GM12878 (cell line): ENCODE measurements around the gene ITGA5. TPM values are rescaled to one million over a fixed set of nuclear protein-coding genes. Genes with fewer than 3 reads are reported as not detected.

Experiments
- ATAC-seq: fragments of 200-7000 bp; cut with Tn5 transposase; 3 replicates; pipeline ENCODE4 v1.9.1; 2020; ENCODE audit warnings: mild to moderate bottlenecking, moderate library complexity
- BruUV-seq: library from RNA; stranded (reverse); fragments of 400-500 nt; replicated peaks from 2 replicates; lab custom pipeline; 2021; lab: Mats Ljungman, UMichigan
- CTCF ChIA-PET: fragments of 300-600 bp; sonication (Branson Sonifier 250); formaldehyde crosslinking; extraction: SDS; loops from one replicate; lab custom pipeline; 2021; ENCODE audit warnings: inconsistent platforms; lab: Yijun Ruan, JAX
- POLR2A ChIA-PET: fragments of 350-600 bp; formaldehyde crosslinking; extraction: SDS; loops from one replicate; lab custom pipeline; 2021; ENCODE audit warnings: inconsistent platforms; lab: Charles Lee
- RAD21 ChIA-PET: fragments of 300-600 bp; sonication (Branson Sonifier 250); formaldehyde crosslinking; loops from one replicate; lab custom pipeline; 2023; ENCODE audit warnings: antibody characterized with exemption; ENCODE audit not compliant: unreplicated experiment; lab: Charles Lee
- SMC1A ChIA-PET: fragments of 300-600 bp; sonication (Branson Sonifier 250); formaldehyde crosslinking; loops from one replicate; lab custom pipeline; 2023; ENCODE audit not compliant: unreplicated experiment, uncharacterized antibody; lab: Charles Lee
- DNase-seq: peaks from one replicate; pipeline ENCODE4 v3.0.0-alpha.2; 2011; ENCODE audit warnings: low read depth, low spot score
- FAIRE-seq: peaks from 3 replicates; lab custom pipeline; 2011; peaks lifted over from hg19 to GRCh38; lab: Jason Lieb, UNC
- H2AFZ ChIP-seq: 2 replicates; pipeline ENCODE4 v1.6.0; 2011; ENCODE audit warnings: low read depth, low read length, control low read depth; ENCODE audit not compliant: control insufficient read depth
- H3K27ac ChIP-seq: 2 replicates; pipeline ENCODE4 v1.5.1; 2011; ENCODE audit warnings: control low read depth; ENCODE audit not compliant: control insufficient read depth, insufficient read depth
- H3K27me3 ChIP-seq, 2 experiments: replicated peaks in 1 of 2; 2 replicates each; pipeline versions ENCODE4 v1.6.0 to v1.6.1; 2011; ENCODE audit warnings: low read length in 1 of 2; ENCODE audit not compliant: control insufficient read depth in 2 of 2, insufficient read depth in 2 of 2
- H3K36me3 ChIP-seq, 2 experiments: 2 replicates each; pipeline ENCODE4 v1.5.1; 2011; ENCODE audit warnings: low read length in 1 of 2; ENCODE audit not compliant: control insufficient read depth in 2 of 2, insufficient read depth in 2 of 2
- H3K4me1 ChIP-seq: 2 replicates; pipeline ENCODE4 v1.6.1; 2011; ENCODE audit warnings: mild to moderate bottlenecking, low read length, moderate library complexity, mixed read lengths; ENCODE audit not compliant: control insufficient read depth, insufficient read depth
- H3K4me2 ChIP-seq: 2 replicates; pipeline ENCODE4 v1.6.0; 2011; ENCODE audit warnings: control low read depth; ENCODE audit not compliant: control insufficient read depth, insufficient read depth
- H3K4me3 ChIP-seq: fragments of 200-600 bp; sonication (generic); 2 replicates; pipeline ENCODE4 v1.5.1; 2016
- H3K79me2 ChIP-seq: 2 replicates; pipeline ENCODE4 v1.6.0; 2011; ENCODE audit warnings: low read length; ENCODE audit not compliant: control insufficient read depth, insufficient read depth
- H3K9ac ChIP-seq: 2 replicates; pipeline ENCODE4 v1.8.0; 2011; ENCODE audit warnings: low read length, control low read depth, mixed read lengths; ENCODE audit not compliant: control insufficient read depth, insufficient read depth
- H3K9me3 ChIP-seq: replicated peaks from 3 replicates; pipeline ENCODE4 v1.5.1; 2011; ENCODE audit warnings: mild to moderate bottlenecking, low read length; ENCODE audit not compliant: control insufficient read depth, insufficient read depth
- H4K20me1 ChIP-seq: 2 replicates; pipeline ENCODE4 v1.6.0; 2011; ENCODE audit not compliant: control insufficient read depth, insufficient read depth
- ATF7 ChIP-seq: fragments of 450-650 bp; IDR thresholded peaks from 2 replicates; pipeline ENCODE4 v1.6.1; 2016; ENCODE audit warnings: low read depth, mild to moderate bottlenecking
- BHLHE40 ChIP-seq, 2 experiments: fragments of 450-650 bp in 1 of 2; IDR thresholded peaks; 2 replicates each; pipeline ENCODE4 v1.6.1; 2011 to 2017; ENCODE audit warnings: low read depth in 2 of 2, borderline replicate concordance in 1 of 2, improper control_type of control experiment in 1 of 2, low read length in 1 of 2, mild to moderate bottlenecking in 1 of 2
- IKZF1 ChIP-seq: fragments of 450-650 bp; conservative IDR thresholded peaks from 2 replicates; pipeline ENCODE4 v1.6.1; 2017; ENCODE audit warnings: antibody characterized with exemption, mild to moderate bottlenecking
- WGBS: methylation state at CpG from one replicate; pipeline ENCODE4 v1.1.6; 2016; ENCODE audit warnings: low lambda C conversion rate; ENCODE audit not compliant: insufficient replicate concordance, insufficient coverage; ENCODE audit errors: missing lambda C conversion rate; 5-methylcytosine and 5-hydroxymethylcytosine counted together
- in situ Hi-C: fragments of 300-500 bp; cut with MboI; formaldehyde crosslinking; loops from 9 replicates; pipeline ENCODE4 v1.14.3; 2018; ENCODE audit warnings: mixed read lengths
- intact Hi-C: fragments of 100-400 bp; cut with micrococcal nuclease; formaldehyde crosslinking; loops from one replicate; pipeline ENCODE4 v1.14.2; 2022; ENCODE audit not compliant: unreplicated experiment
- polyA plus RNA-seq, 11 experiments: library from polyadenylated mRNA; depleted of rRNA in 4 of 11; unstranded in 6 of 11; stranded (reverse) in 5 of 11; fragments of >200 nt; fragmentation: Nextera tagmentation in 4 of 11; fragmentation: Illumina TruSeq in 1 of 11; extraction: Ambion mirVana in 4 of 11; extraction: Trizol in 1 of 11; gene quantifications; 1 replicate in 1 of 11; 2 replicates in 10 of 11; pipeline versions ENCODE4 v1.2.1 to v1.2.3, GENCODE V29; 2011 to 2016; ENCODE audit warnings: inconsistent platforms in 2 of 11, missing spikeins in 2 of 11, low read depth in 1 of 11
- total RNA-seq, 4 experiments: library from RNA; depleted of rRNA in 3 of 4; stranded (reverse); fragments of >200 nt in 3 of 4; fragmentation: Illumina TruSeq in 1 of 4; extraction: Trizol in 1 of 4; gene quantifications; 2 replicates each; pipeline versions ENCODE4 v1.2.1 to v1.2.3, GENCODE V29; 2013 to 2021
- TF ChIP-seq, protein P1 (sequence below): IDR thresholded peaks from 2 replicates; pipeline ENCODE4 v1.6.1; 2011; ENCODE audit warnings: low read depth, mild to moderate bottlenecking, low read length, moderate library complexity, borderline replicate concordance; ENCODE audit errors: extremely low read depth

Gene ITGA5
- total and polyA plus RNA-seq, 10 of the 15 experiments (the other 5 are each of a cell fraction or from before 2014, with no cell fraction given) = 0.15 to 22.5 (median 0.61) TPM

DNA sequence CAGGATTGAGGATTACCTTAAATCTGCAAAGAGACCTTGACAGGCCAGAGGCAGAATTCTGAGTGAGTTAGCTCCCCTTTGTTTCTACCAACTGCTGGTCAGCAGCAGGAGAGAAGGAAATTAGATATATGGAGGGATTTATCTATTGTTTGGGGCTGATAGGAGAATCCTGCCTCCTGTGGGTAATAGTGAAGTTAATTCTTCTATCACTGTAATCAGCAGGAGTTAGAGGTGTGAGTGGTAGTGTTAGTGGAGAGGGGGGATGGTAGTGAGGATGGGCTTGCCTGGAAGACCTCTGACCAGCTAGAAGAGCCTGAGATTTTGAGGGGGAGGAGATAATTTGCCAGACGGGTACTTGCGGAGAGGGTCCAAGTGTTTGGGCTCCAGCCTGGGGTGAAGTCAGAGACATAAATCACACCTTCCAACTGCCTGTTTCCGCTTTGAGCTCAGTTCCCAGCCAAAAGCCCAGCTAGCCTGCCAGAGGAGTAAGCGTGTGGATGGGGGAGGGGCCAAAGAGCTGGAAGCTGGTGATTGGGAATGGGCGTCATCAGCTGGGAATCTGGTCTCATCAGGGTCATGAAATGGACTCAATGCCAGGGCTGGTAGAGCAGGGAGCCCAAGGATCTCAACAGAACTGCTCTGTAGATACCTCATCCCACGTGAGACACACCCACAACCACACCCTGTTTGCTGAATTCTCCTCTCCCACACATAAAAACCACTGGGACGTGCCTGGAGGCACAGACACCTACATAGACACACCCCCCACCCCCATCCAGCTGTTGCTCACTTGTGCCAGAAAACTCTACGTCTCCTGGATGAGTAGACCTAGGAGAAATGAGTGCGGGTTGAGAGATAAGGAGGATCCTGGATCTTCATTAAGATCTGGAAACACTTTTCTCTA lies 13.1 kb upstream of the ITGA5 start:
- no peak overlapping the region for H3K4me2 ChIP-seq
- RAD21 ChIA-PET = interaction anchor here (1.4 to 4.8 kb wide), 2 partner anchors 17 to 32 kb away, joined by 3 to 19 read pairs; no protein-coding TSS in a partner anchor
- no peaks in the 10 kb centered on the region for H3K79me2 ChIP-seq
- 28% methylated on average over 9 of the region's 9 CpGs for WGBS
- DNase-seq (no peak), FAIRE-seq (no peak)
- H2AFZ ChIP-seq = no peak overlapping the region
- SMC1A ChIA-PET = interaction anchor here (1.2 to 21.0 kb wide), 8 partner anchors 6 to 46 kb away, joined by 3 to 469 read pairs (median 6); no protein-coding TSS in a partner anchor
- peaks cover 5% of the 10 kb centered on the region for H3K4me1 ChIP-seq
- no peak overlapping the region for H3K4me3 ChIP-seq
- intact Hi-C loops = no loop called here
- H4K20me1 ChIP-seq = no peaks in the 10 kb centered on the region
- POLR2A ChIA-PET = interaction anchor here (0.6 to 3.3 kb wide), 3 partner anchors 7 to 23 kb away, joined by 4 to 9 read pairs (median 5); no protein-coding TSS in a partner anchor
- H3K9me3 ChIP-seq = no peaks in the 10 kb centered on the region
- TF ChIP-seq, protein P1, sequence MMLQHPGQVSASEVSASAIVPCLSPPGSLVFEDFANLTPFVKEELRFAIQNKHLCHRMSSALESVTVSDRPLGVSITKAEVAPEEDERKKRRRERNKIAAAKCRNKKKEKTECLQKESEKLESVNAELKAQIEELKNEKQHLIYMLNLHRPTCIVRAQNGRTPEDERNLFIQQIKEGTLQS = no peak
- TF ChIP-seq IKZF1 (0 out of 2 replicates have a peak, but pooled peaks have one; percentile 37), ATF7 (0 out of 2 replicates have a peak, but pooled peaks have one; percentile 18), BHLHE40 (IDR thresholded peaks at IDR 0.05; ENCODE audit: borderline replicate concordance in 1 of 2, low read depth in 2 of 2, low read length in 1 of 2) (peak in 1 of 2 experiments; percentile 53; a peak in 1 of 4 replicates)
- TF ChIP-seq, all 136 proteins: peak for 3
- peaks cover 0 to 5% of the 10 kb centered on the region in 2 experiments; a peak in 2 of 4 replicates for H3K27me3 ChIP-seq
- H3K36me3 ChIP-seq = no peaks in the 10 kb centered on the region
- no peak overlapping the region for H3K27ac ChIP-seq
- CTCF ChIA-PET = interaction anchor here (1.2 to 33.3 kb wide), 3 partner anchors 9 to 31 kb away, joined by 3 to 1071 read pairs (median 6); no protein-coding TSS in a partner anchor
- no peak for ATAC-seq
- no peak overlapping the region for H3K9ac ChIP-seq
- BruUV-seq = no TSS peak
- in situ Hi-C loops = no loop called here
